DND-41 (cell line): ENCODE data around the gene SRL.

ENCODE experiments used
- EZH2 ChIP-seq: IDR thresholded peaks from 3 replicates; pipeline ENCODE4 v1.6.1; 2012; ENCODE audit warnings: borderline replicate concordance, low read depth, mild to moderate bottlenecking, moderate library complexity, low read length, inconsistent platforms; ENCODE audit not compliant: severe bottlenecking
- TF ChIP-seq, protein P1 (sequence below): IDR thresholded peaks from 2 replicates; pipeline ENCODE4 v1.5.1; 2012; ENCODE audit warnings: borderline replicate concordance, low read length, moderate library complexity, mild to moderate bottlenecking; ENCODE audit not compliant: poor library complexity, severe bottlenecking; ENCODE audit errors: extremely low read depth

DNA sequence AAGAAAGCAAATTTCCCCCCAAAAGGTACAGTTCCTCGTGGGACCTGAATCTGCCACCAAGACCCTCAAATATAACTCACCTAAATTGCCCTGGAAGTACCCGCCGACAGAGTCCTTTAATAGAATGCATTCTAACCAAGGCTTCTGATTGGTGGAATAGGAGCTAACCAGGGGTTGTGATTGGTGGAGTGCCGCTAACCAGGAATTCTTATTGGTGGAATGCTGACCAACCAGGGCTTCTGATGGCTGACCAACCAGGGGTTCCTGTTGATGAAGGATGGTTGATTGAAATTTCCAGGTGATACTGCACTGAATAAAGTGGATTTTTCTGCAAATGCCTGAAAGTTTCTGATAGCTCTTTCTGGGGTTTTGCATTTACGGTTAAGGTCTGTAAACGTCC lies 24.5 kb upstream of the SRL start:
- TF ChIP-seq, protein P1, sequence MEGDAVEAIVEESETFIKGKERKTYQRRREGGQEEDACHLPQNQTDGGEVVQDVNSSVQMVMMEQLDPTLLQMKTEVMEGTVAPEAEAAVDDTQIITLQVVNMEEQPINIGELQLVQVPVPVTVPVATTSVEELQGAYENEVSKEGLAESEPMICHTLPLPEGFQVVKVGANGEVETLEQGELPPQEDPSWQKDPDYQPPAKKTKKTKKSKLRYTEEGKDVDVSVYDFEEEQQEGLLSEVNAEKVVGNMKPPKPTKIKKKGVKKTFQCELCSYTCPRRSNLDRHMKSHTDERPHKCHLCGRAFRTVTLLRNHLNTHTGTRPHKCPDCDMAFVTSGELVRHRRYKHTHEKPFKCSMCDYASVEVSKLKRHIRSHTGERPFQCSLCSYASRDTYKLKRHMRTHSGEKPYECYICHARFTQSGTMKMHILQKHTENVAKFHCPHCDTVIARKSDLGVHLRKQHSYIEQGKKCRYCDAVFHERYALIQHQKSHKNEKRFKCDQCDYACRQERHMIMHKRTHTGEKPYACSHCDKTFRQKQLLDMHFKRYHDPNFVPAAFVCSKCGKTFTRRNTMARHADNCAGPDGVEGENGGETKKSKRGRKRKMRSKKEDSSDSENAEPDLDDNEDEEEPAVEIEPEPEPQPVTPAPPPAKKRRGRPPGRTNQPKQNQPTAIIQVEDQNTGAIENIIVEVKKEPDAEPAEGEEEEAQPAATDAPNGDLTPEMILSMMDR, result no peak
- TF ChIP-seq EZH2, result no peak
